GM21515 (cell line): ENCODE data around the gene CCDC92.
"Not testable (repeated sequence)": the region's sequence is repeated elsewhere in the genome, so short reads cannot be mapped to it uniquely, and the experiment has no call there.

ENCODE experiments used
- ATAC-seq: cut with Tn5 transposase; IDR thresholded peaks from one replicate; pipeline ENCODE4 v1.9.1; 2021; ENCODE audit not compliant: unreplicated experiment

The CCDC92 gene

DNA sequence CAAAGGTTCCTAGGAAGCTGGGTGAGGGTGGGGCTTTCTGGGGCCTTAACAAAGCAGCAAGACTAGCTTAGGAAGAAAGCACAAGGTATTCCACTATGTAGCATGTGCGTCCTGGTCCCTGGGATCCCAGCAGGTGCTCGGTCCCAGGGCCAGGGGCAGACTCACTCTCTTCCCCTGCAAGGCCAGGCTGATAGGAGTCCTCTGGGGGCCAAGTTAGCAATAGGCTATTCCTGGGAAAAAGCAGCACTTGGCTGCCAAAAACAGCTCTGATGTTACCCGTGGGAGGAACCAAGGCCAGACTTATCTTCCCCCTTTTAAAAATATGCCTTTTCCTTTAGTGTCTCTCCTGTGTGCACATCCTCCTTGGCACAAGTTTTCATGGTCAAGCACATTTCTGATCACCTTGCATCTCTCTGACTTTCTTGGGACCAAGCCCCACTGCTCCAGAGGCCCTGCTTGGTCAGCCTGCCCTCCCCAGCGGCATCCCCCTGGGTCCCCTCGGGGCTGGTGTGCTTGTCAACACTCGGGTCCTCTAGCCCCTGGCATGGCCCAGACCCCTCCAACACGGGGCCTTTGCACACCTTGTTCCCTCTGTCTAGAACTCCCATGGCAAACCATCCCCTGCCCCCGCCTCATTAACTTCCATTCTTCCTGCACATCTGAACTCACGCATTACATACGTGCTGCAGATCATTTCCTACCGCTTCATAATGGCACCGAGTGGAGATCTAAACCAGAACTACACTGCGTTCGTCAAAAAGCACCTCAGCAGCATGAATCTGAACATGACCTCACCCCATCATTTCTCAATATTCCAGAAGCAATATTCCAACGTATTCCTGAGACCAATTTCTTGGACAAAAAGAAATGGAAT lies 21.9 kb downstream of the CCDC92 start:
- no peak for ATAC-seq

DNA sequence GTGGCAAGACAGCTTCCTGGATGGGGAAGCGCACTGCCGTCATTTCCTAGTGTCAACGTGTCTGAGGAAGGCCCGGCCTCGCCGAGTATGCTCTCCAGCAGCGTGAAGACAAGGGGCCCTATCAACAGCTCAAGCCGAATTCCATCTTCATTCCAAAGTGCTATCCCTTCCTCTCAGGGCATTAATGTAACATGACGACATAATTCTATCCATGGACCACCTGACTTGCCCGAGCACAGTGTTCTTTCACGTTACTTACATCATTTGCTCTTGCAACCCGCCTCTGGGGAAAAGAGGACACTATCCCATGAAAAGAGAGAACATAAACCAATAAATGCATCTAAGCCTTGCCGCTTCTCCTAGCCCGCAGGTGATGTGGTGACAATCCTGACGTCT lies 22.9 kb downstream of the CCDC92 start:
- no peak for ATAC-seq

DNA sequence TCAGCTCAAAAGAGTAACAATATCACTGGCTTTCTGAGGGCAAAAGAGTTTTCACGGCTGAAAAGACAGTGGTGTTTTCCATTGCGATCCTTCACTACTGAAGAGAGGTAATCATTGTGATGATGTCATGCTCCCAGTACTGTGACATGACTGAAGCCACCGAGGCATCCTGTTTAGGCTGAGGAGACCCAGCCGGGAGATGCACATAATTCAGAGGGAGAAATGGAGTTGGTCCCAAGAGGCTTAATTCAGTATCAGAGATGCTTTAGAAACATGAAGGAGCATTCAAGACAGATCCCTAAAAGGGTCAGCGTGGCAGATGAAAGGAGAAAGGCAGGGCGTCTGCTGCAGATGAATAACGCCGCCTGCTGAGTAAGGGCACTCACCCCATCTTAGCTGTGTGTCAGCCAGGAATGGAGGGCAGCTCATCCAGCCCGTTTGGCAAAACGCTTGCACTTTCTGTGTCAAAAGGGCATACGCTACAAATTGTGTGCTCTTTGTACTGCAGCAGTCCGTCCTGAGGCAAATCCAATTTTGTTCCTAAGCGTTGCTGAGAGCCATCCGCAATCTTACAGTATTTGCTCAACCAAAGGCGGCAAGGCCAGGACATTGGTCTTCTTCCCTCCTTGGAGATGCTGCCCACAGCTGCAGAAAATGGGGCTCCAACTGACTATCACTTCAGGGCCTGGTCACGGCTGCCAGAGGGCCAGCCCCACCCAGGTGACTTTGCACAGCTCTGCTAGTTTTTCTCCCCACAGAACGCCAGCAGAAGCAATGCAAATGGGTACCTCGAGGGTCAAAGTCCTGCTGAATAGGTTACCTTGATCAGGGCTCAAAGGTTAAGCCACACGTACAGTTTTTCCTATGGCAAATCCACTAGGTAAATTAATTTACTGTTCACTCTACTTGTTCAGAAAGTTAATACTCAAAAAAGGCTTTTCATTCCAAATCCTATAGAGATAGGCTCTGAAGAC lies 23.5 kb downstream of the CCDC92 start:
- ATAC-seq, result no peak

DNA sequence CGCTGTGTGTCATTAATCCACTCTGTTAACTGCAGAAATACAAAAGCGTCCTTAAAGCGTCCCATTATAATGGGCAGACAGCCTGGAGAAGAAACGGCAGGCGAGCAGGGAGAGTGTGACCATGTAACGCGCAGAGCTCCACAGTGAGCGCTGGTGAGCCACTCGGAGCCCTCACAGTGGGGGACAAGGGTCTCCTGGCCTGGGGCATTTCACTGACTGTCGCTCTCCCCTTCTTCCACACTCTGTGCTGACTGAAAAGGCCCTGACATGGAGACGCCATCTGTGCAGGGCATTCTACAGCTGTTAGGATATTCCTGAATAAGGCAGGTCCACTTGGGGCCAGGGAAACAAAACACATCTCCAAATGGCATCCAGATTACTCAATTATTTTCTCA lies 24.2 kb downstream of the CCDC92 start:
- ATAC-seq, result no peak

DNA sequence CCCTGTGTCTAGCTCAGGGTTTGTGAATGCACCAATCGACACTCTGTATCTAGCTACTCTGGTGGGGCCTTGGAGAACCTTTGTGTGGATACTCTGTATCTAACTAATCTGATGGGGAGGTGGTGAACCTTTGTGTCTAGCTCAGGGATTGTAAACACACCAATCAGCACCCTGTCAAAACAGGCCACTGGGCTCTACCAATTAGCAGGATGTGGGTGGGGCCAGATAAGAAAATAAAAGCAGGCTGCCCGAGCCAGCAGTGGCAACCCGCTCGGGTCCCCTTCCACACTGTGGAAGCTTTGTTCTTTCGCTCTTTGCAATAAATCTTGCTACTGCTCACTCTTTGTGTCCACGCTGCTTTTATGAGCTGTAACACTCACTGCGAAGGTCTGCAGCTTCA lies 25.1 kb downstream of the CCDC92 start:
- not testable (repeated sequence) for ATAC-seq

DNA sequence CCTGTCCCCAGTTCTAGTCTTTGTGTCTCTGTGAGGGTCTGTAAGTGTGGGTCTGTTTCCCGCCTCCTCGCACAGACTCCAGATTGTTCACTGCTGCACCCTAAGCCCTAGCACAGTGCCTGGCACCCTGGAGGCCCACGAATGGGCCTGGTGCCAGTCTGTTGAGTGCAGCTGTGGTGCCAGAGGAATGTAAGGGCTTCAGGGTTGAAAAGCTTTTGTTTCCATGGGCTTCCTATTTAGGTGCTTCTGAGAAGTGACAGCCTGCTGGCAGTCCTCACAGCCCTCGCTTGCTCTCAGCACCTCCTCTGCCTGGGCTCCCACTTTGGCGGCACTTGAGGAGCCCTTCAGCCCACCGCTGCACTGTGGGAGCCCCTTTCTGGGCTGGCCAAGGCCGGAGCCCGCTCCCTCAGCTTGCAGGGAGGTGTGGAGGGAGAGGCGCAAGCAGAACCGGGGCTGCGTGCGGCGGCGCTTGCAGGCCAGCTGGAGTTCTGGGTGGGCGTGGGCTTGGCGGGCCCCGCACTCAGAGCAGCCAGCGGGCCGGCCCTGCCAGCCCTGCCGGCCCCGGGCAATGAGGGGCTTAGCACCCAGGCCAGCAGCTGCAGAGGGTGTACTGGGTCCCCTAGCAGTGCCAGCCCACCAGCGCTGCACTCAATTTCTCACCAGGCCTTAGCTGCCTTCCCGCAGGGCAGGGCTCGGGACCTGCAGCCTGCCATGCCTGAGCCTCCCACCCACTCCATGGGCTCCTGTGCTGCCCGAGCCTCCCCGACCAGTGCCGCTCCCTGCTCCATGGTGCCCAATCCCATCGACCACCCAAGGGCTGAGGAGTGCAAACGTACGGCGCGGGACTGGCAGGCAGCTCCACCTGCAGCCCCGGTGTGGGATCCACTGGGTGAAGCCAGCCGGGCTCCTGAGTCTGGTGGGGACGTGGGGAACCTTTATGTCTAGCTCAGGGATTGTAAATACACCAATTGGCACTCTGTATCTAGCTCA lies 25.8 kb downstream of the CCDC92 start:
- ATAC-seq, result not testable (repeated sequence)

DNA sequence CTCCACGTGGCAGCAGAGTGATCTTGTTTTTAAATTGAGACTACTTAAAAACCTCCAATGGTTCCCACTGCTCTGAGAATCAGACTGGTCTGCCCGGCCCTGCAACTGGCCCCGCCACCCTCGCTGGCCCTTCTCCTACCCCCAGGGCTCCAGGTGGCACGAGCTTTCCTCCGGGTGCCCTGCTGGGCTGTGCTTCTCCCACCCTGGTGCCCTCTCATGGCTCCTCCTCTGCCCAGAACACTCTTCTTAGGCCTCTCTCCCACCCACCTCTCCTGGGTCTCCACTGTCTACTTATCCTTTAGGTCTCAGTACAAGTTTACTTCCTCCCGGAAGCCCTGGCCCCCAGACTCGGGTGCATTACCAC lies 26.5 kb downstream of the CCDC92 start:
- no peak for ATAC-seq

DNA sequence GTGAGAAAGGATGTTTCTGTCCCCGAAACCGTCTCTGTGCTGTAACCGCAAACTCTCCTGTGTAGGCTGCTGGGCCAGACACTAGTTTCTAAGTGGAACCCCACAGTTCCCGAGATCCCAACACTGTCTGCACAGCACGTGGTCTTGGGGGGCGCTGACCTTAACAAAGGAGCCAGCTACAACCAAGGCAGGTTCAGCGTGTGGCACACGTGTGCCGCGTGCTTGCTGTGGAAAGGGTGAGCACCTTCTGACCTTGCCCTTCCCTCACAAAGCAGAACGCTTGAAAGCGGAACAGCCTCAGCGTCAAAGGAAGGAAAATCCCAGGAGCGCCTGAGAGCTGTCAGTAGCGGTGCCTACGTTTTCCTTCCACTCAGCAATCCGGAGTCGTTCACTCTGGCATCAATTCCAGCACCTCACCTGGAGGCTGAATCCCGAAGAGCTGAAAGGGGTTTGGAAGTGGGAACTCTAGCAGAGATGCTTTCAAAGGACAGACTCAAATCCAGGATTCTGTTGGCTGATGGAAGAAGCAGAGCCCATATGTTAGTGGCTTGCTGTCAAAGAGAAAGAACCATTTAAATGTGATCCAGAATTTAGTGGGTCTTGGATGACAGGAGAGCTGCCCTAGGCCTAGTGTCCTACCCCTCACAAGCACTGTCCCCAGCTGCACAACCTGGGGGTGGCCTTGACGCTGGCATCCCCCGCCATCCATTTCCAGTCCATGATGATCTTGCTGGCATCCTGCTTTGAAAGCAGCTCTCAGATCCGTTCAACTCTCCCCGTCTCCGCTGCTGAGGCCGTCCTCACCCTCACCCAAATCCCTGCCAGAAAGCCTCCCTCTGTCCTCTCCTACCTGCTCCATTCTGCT lies 27.1 kb downstream of the CCDC92 start:
- no peak for ATAC-seq

DNA sequence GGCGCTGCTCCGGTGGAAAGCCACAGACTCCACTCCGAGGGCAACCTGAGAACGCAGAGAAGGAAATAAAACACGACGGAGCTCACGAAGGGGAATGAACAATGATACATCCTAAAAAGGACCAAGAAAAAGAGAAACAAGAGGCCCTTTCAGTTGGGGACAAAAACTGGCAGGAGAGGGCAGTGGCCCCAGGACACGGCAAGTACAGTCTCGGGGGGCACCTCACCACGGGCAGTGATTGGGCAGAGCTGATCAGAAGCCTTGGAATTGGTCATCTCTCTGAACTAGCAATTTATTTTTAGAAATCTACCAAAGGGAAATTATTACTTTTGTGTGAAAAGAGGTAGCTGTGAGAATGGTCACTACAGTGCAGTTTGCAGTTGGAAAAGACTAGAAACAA lies 27.9 kb downstream of the CCDC92 start:
- no peak for ATAC-seq

DNA sequence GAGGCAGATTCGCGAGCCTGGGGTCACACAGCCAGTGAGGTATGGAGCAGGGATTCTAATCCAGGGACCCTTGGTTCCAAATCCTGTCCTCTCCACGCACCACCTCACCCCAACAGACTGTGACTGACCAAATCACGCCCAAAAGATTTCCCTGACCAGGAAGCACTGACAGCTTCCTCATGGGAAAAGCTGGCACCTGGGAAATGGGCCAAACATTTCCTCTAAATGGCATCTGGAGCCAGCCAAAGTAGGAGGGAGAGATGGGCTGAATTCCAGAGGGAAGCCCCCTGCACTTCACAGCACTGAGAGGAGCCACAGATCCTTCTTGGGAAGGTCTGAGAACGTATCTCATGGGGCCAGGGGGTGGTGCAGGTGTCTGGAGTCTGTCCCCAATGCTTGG lies 28.8 kb downstream of the CCDC92 start:
- ATAC-seq, result no peak

DNA sequence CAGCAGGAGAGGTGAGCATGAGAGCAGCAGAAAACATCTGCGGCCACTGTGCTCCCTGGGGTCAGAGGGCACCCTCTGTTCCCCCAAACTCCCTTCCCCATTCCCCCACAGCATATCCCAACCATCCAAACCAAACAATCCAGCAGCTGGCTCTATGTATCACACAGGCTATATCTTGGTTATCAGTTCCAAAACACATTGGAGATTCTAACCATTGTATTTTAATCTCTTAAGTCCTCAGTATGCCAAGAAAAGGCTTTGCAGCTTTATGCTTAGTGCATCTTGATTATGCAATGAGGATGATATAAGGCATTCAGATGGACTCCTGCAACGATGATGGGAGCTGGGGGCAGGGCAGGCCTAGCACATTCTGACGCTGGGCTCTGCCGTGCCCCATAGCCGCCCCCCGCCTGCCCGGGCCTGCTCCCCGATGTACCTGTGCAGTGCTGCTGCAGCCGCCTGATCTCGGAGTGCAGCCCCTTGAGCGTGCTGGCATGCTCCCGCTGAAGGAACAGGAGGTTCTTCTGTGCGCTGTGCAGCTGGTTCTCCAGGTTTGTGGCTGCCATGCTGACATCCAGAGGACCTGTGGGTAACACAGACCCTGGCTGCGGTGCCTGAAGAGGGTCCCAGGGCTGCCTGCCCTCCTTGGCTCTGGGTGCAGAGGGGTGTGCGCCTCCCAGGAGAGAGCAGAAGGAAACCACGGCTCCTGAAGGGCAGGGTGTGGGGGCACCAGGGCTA lies 29.6 kb downstream of the CCDC92 start:
- no peak for ATAC-seq

DNA sequence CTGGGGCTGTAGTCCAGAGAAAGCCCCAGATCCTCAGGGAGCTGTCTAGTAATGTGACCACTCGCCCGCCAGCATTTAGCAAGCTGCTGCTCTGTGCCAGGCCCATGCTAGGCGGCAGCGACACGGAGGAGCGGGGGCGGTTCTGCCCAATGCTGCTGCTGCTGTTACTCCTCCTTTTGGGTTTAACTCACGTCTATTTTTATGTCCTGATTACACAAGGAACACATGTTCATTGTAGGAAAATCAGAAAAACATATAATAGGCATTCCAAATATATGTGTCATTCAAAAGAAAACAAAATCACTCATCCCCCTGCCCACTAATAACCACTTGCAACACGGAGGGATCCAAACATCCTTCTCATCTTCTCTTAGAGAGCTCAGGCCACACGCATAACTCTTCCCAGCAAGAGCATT lies 30.4 kb downstream of the CCDC92 start:
- ATAC-seq, result no peak

DNA sequence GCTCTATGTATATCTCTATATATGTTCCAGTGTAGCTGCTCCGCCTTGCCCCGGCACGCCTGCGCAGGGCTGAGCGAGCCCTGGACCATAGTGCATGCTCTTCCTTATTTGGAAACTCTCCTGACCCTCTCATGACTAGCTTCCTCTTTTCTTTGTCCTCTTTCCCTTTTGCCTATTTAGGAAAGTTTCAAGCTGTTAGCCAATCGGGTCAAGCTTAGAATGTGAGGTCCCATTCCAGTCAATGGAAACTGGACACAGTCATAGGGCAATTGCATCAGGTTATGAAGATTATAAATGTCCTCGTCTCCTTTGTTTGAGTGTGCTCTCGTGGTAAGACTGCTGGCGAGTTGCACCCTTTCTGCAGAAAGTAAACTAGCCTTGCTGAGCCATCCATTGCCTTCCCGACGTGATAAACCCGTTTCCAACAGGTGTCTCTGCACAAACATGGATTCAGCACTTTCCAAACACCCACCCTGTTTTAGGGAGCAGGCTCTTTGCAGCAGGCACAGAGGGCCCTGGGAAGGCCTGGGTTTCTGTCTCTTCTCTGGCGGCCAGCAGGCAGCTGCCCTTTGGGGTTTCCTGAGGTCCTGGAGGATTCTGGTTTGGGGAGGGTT lies 30.9 kb downstream of the CCDC92 start:
- no peak for ATAC-seq

DNA sequence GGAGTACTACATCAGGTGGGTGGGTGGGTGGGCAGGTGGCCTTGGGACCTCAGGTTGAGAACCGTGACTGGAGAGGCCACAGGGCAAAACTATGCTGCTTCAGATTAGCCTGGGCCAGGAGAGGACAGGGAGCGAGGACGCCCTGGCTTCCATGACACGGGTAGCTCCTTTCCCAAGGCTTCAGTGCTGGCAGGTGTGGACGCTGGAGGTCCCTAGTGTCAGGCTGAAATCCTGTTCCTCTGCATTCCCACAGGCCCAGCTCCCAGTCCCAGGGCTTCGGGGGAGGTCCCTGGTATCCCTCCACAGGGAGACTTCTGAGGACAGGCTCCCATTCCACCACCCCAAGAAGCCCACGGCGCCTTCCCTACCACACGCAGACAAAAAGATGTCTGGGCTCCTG lies 31.6 kb downstream of the CCDC92 start:
- ATAC-seq, result no peak

DNA sequence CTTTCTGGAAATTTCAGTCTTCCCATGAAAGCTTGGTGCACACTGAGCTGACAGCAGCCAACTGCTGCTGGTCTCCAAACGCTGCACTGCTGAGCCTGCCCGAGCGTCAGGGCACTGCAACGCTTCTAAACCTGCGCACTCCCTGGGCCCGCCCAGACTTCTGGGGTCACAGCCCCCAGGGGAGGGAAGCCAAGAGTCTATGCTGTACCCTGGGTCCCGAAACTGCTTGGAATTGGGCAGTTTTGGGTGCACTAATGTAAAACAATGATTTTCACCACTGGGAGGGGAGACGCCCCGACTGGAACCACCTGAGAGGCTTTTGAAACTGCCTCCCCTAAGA lies 32.0 kb downstream of the CCDC92 start:
- no peak for ATAC-seq

DNA sequence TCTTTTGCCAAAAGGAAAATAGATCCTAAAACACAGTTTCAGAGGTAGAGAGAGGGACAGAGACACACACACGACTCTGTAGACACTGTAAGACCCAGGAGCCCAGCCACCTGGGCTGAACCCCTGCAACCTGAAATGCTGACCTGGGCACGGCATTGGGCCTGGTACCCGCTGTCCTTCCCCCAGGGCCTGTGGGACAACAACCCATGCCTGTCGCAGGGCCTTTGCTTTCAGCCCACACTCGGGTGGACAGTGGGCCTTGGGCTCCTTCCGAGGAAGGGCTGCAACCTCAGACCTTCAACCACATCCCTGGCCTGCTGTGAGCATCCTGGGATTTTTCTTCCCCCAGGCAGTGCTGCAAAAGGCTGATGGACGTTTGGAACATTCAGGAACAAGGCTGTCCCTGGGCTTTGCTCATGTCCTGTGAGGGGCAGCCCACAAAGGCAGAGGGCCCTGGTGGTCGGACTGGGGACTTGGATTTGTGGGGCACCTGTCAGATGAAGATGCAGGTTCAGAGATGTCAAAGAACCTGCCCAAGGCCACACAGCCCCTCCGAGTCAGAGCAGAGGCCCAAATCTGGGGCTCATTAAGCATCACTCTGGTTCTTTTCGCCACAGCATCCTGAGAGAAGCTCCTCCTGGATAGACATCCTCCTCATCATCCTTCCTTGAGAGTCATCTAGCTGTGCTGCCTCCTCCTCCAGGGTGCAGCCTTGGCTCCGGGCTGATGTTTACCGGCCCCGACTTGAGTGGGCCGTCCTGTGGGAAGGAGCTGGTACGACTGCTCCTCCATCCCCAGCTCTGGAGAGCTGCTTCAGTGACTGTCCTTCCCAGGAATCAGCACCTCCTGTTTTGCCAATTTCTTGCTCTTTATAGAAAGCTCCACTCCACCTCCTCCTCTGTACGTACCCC lies 32.7 kb downstream of the CCDC92 start:
- ATAC-seq, result no peak

DNA sequence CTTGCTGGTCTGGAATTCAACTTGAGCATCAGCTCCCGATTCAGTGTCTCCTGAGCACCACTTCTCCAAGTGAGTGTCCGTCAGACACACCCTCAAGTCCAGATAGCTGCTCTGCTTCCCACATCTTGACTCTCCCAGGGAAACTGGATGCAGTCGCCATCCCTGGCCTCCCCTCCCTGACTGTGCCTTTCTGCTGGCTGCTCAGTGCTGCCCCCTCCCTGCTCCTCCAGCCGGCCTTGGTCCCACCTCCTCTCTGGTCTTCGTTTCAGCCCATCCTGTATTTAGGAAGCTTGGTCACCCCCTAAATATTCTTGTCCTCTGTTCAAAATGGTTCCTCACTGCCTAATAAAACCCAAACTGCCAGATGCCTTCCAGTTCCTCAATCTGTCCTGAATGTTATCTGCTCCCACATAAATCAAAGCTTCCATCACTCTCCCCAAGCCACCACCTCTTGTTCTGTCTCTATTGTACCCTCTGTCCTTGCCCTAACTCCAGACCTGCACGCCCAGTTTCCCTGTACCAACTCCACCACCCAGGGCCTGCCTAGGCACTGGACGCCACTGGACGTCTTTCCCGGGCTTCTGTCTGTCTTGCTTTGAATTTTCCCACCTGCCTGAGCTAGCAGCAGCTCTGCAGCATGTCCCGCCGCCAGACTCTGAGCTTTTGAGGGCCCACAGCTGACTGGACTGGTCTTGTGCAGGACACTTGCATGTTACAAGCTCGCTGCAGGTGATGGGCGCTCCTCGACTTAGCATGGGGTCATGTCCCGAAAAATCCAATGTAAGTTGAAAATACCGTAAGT lies 33.8 kb downstream of the CCDC92 start:
- ATAC-seq, result no peak
